Endothelial cell of umbilical vein (primary cell): ENCODE results near the gene PCNX1. TPM values are rescaled to one million over a fixed set of nuclear protein-coding genes. Genes with fewer than 3 reads are reported as not detected.

ENCODE experiments used
- BruUV-seq: library from RNA; stranded (reverse); fragments of 400-500 nt; replicated peaks from 2 replicates; lab custom pipeline; 2021; lab: Mats Ljungman, UMichigan
- CTCF ChIA-PET: fragments of 300-600, 350-600 bp; sonication (Branson Sonifier 250); formaldehyde crosslinking; loops from one replicate; lab custom pipeline; 2021; ENCODE audit warnings: antibody characterized with exemption, inconsistent platforms; lab: Charles Lee
- POLR2A ChIA-PET: fragments of 300-600, 350-600 bp; sonication (Branson Sonifier 250); formaldehyde crosslinking; loops from one replicate; lab custom pipeline; 2021; ENCODE audit warnings: antibody characterized with exemption, inconsistent platforms; lab: Charles Lee
- DNase-seq: peaks from one replicate; pipeline ENCODE4 v3.0.0-alpha.2; 2011; ENCODE audit warnings: low read depth, low spot score
- FAIRE-seq: peaks from 2 replicates; lab custom pipeline; 2011; peaks lifted over from hg19 to GRCh38; lab: Jason Lieb, UNC
- H2AFZ ChIP-seq: 2 replicates; pipeline ENCODE4 v1.6.0; 2012; ENCODE audit warnings: low read depth, low read length, control low read depth, inconsistent platforms
- H3K27ac ChIP-seq: 2 replicates; pipeline ENCODE4 v1.5.1; 2011; ENCODE audit warnings: low read depth, mild to moderate bottlenecking, control low read depth, low read length, moderate library complexity; ENCODE audit not compliant: insufficient read depth
- H3K27me3 ChIP-seq, 2 experiments: 2 replicates each; pipeline versions ENCODE4 v1.6.0 to v1.6.1; 2011; ENCODE audit warnings: low read length in 2 of 2, mixed read lengths in 1 of 2; ENCODE audit not compliant: control insufficient read depth in 2 of 2, insufficient read depth in 2 of 2
- H3K36me3 ChIP-seq, 2 experiments: 2 replicates in 1 of 2; 3 replicates in 1 of 2; pipeline ENCODE4 v1.5.1; 2011; ENCODE audit warnings: low read length in 2 of 2, mild to moderate bottlenecking in 1 of 2, moderate library complexity in 1 of 2; ENCODE audit not compliant: control insufficient read depth in 2 of 2, insufficient read depth in 2 of 2; ENCODE audit errors: extremely low read depth in 1 of 2
- H3K4me1 ChIP-seq: 3 replicates; pipeline ENCODE4 v1.5.1; 2011; ENCODE audit warnings: mild to moderate bottlenecking, low read length; ENCODE audit not compliant: control insufficient read depth, insufficient read depth; ENCODE audit errors: extremely low read depth
- H3K4me2 ChIP-seq: 2 replicates; pipeline ENCODE4 v1.6.1; 2011; ENCODE audit warnings: low read length, control low read depth, mixed read lengths; ENCODE audit not compliant: insufficient read depth
- H3K4me3 ChIP-seq, 3 experiments: fragments of 200-600 bp in 1 of 3; sonication (generic), shearing (Covaris generic) in 1 of 3; replicated peaks in 1 of 3; 2 replicates each; pipeline ENCODE4 v1.5.1; 2011 to 2016; ENCODE audit warnings: control low read depth in 3 of 3, low read length in 3 of 3, mild to moderate bottlenecking in 2 of 3, inconsistent platforms in 1 of 3, low read depth in 1 of 3, moderate library complexity in 1 of 3; ENCODE audit not compliant: insufficient read depth in 1 of 3
- H3K79me2 ChIP-seq: 2 replicates; pipeline ENCODE4 v1.6.0; 2012; ENCODE audit warnings: low read length, inconsistent platforms; ENCODE audit not compliant: control insufficient read depth, insufficient read depth
- H3K9ac ChIP-seq: replicated peaks from 2 replicates; pipeline ENCODE3; 2011; ENCODE audit warnings: low read length, control low read depth; ENCODE audit not compliant: insufficient read depth; ENCODE audit errors: extremely low read depth
- H3K9me1 ChIP-seq: replicated peaks from 3 replicates; pipeline ENCODE4 v1.6.0; 2011; ENCODE audit warnings: mild to moderate bottlenecking, low read length; ENCODE audit not compliant: control insufficient read depth, insufficient read depth; ENCODE audit errors: extremely low read depth
- H3K9me3 ChIP-seq: replicated peaks from 2 replicates; pipeline ENCODE4 v1.5.1; 2012; ENCODE audit warnings: low read length, inconsistent platforms; ENCODE audit not compliant: control insufficient read depth, insufficient read depth
- H4K20me1 ChIP-seq: replicated peaks from 2 replicates; pipeline ENCODE3; 2011; ENCODE audit warnings: mild to moderate bottlenecking, low read length; ENCODE audit not compliant: control insufficient read depth, insufficient read depth; ENCODE audit errors: extremely low read depth
- EZH2 ChIP-seq: IDR thresholded peaks from 2 replicates; pipeline ENCODE4 v1.6.1; 2012; ENCODE audit warnings: borderline replicate concordance, low read depth, mild to moderate bottlenecking, moderate library complexity, low read length, inconsistent platforms; ENCODE audit not compliant: severe bottlenecking
- FOS ChIP-seq: IDR thresholded peaks from 2 replicates; pipeline ENCODE4 v1.6.1; 2011; ENCODE audit warnings: mild to moderate bottlenecking, low read length, moderate library complexity, borderline replicate concordance; ENCODE audit not compliant: insufficient read depth
- GATA2 ChIP-seq: IDR thresholded peaks from 2 replicates; pipeline ENCODE4 v1.7.0; 2011; ENCODE audit warnings: low read depth, mild to moderate bottlenecking, moderate library complexity, mixed read lengths, low read length; ENCODE audit not compliant: insufficient read length, insufficient read depth
- JUN ChIP-seq: IDR thresholded peaks from 2 replicates; pipeline ENCODE4 v1.6.1; 2011; ENCODE audit warnings: borderline replicate concordance, low read depth; ENCODE audit not compliant: insufficient read length, insufficient read depth
- MYC ChIP-seq: IDR thresholded peaks from one replicate; pipeline ENCODE4 v1.6.1; 2011; ENCODE audit warnings: mild to moderate bottlenecking, low read depth, low read length
- POLR2A ChIP-seq: IDR thresholded peaks from 2 replicates; pipeline ENCODE4 v1.6.1; 2012; ENCODE audit warnings: low read depth, mild to moderate bottlenecking, control low read depth, low read length
- POLR2AphosphoS5 ChIP-seq: IDR thresholded peaks from 2 replicates; pipeline ENCODE4 v1.6.1; 2012; ENCODE audit warnings: low read depth, mild to moderate bottlenecking, control low read depth, low read length, moderate library complexity; ENCODE audit not compliant: insufficient read depth
- dilution Hi-C: fragments of 300-500 bp; cut with MboI; formaldehyde crosslinking; loops from one replicate; pipeline ENCODE4 v1.15.0; 2019; ENCODE audit warnings: low sequenced_read_pairs; ENCODE audit not compliant: extremely low pct_ligation_motif_present
- intact Hi-C: fragments of 100-400 bp; cut with micrococcal nuclease; formaldehyde crosslinking; loops from one replicate; pipeline ENCODE4 v1.10.0; 2022
- polyA plus RNA-seq, 4 experiments: library from polyadenylated mRNA; depleted of rRNA in 3 of 4; stranded (reverse) in 3 of 4; unstranded in 1 of 4; fragments of >200 nt; gene quantifications; 2 replicates each; pipeline versions ENCODE4 v1.2.1 to v1.2.3, GENCODE V29; 2011 to 2012; ENCODE audit warnings: missing spikeins in 1 of 4
- total RNA-seq: library from RNA; stranded (reverse); gene quantifications from 2 replicates; pipeline ENCODE4 v1.2.3, GENCODE V29; 2021
- TF ChIP-seq, protein P1 (sequence below), 2 donors: IDR thresholded peaks; 1 replicate in 1 of 2; 2 replicates in 1 of 2; pipeline ENCODE4 v1.5.1; 2011; ENCODE audit warnings: low read length in 2 of 2, mild to moderate bottlenecking in 2 of 2, moderate library complexity in 2 of 2, control low read depth in 1 of 2, inconsistent platforms in 1 of 2, low read depth in 1 of 2; ENCODE audit not compliant: insufficient read depth in 1 of 2; ENCODE audit errors: extremely low read depth in 1 of 2
- TF ChIP-seq, protein P2 (sequence below): IDR thresholded peaks from 2 replicates; pipeline ENCODE4 v1.6.1; 2011; ENCODE audit not compliant: insufficient read depth, insufficient read length

Gene PCNX1
- total and polyA plus RNA-seq, 2 donors (not counting 3 experiments of a cell fraction or from before 2014, with no cell fraction given), result 21.4 to 40.5 TPM

DNA sequence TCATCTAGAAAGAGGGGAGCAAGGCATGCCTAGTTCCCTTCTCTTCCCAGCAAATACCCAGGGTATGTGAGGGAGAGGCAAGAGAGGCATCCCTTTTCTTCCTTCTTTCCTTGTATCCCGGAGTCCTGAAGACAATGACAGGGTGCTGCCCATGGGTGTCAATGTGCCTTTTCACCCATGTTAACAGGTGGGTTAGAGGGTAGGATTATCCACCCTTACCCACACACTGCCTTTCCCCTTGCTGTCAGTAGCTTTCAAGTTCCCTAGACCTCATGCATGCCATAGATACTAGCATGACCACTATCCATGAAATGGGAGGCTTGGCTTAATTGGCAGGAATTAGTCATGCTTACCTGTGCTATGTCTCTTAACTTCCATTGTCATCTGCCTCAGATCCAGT, 36.3 kb upstream of the PCNX1 start:
- Histone ChIP-seq H3K36me3 (no peaks in the 10 kb centered on the region), H2AFZ (no peak overlapping the region), H3K9me3 (no peaks in the 10 kb centered on the region), H3K4me1 (no peaks in the 10 kb centered on the region), H3K4me3 (no peak overlapping the region), H3K9ac (no peak overlapping the region), H3K9me1 (no peaks in the 10 kb centered on the region), H3K27ac (no peak overlapping the region), H4K20me1 (no peaks in the 10 kb centered on the region), H3K27me3 (peaks cover 9 to 16% of the 10 kb centered on the region in 2 experiments), H3K4me2 (no peak overlapping the region), H3K79me2 (no peaks in the 10 kb centered on the region)
- DNase-seq (no peak), FAIRE-seq (no peak)
- CTCF ChIA-PET, result interaction anchor here (1.4 kb wide), 1 partner anchor 101 kb away, joined by 4 read pairs; no protein-coding TSS in a partner anchor
- no TSS peak for BruUV-seq
- dilution Hi-C loops (no loop called here), intact Hi-C loops (no loop called here)
- TF ChIP-seq EZH2, result no peak
- TF ChIP-seq MYC, result no peak
- TF ChIP-seq FOS, result no peak
- POLR2A ChIA-PET, result no interaction called here

DNA sequence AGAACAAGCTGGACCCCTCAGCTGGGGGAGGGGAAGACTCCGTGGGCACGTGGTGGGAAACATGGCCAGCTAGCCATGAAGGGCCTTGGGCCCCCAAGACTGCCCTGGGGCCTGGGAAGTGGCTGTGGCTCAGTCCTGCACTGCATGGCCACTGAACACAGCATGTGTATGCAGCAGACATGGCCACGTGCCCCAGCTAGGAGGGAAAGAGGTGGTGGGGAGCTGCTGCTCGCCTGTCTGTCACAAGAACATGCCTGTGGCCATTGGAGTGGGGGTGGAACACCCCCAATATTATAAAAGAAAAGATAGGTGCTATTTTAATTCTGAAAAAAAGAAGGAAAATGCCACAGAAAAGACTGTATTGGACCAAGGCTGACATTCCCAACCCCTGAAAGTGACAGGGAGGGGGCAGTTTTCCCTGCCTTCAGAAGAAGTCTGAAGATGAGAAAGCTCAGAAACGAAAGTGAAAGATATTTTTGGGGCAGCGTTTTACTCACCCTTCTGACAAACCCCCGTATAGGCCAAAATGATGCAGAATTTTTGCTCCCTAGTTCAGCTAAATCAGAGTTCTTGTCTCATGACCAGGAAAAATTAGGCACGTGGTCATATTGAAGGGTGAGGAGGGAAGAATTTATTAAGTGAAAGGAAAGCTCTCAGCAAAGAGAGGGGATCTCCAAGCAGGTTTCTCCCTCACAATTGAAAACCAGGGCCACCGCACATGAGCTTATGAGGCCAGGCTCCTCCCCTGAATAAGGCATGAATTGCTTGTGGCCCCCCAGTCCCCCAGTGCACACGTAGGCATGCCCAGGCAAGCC, 35.2 kb upstream of the PCNX1 start:
- Histone ChIP-seq H3K4me2 (no peak overlapping the region), H3K36me3 (no peaks in the 10 kb centered on the region), H3K27ac (no peak overlapping the region), H3K9ac (no peak overlapping the region), H2AFZ (no peak overlapping the region), H3K79me2 (no peaks in the 10 kb centered on the region), H4K20me1 (no peaks in the 10 kb centered on the region), H3K27me3 (peaks cover 10 to 16% of the 10 kb centered on the region in 2 experiments), H3K4me3 (no peak overlapping the region), H3K9me3 (no peaks in the 10 kb centered on the region), H3K9me1 (no peaks in the 10 kb centered on the region), H3K4me1 (no peaks in the 10 kb centered on the region)
- intact Hi-C loops, result no loop called here
- dilution Hi-C loops, result no loop called here
- FAIRE-seq, result no peak
- no TSS peak for BruUV-seq
- ChIA-PET POLR2A (no interaction called here), CTCF (interaction anchor here (1.2 to 1.4 kb wide), 3 partner anchors 55 to 100 kb away, joined by 3 to 4 read pairs (median 4); no protein-coding TSS in a partner anchor)
- TF ChIP-seq POLR2A, result no peak
- TF ChIP-seq, protein P1, sequence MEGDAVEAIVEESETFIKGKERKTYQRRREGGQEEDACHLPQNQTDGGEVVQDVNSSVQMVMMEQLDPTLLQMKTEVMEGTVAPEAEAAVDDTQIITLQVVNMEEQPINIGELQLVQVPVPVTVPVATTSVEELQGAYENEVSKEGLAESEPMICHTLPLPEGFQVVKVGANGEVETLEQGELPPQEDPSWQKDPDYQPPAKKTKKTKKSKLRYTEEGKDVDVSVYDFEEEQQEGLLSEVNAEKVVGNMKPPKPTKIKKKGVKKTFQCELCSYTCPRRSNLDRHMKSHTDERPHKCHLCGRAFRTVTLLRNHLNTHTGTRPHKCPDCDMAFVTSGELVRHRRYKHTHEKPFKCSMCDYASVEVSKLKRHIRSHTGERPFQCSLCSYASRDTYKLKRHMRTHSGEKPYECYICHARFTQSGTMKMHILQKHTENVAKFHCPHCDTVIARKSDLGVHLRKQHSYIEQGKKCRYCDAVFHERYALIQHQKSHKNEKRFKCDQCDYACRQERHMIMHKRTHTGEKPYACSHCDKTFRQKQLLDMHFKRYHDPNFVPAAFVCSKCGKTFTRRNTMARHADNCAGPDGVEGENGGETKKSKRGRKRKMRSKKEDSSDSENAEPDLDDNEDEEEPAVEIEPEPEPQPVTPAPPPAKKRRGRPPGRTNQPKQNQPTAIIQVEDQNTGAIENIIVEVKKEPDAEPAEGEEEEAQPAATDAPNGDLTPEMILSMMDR (IDR thresholded peaks at IDR 0.05; ENCODE audit: extremely low read depth in 1 of 2, insufficient read depth in 1 of 2, low read depth in 1 of 2, low read length in 2 of 2), result no peak
- TF ChIP-seq POLR2AphosphoS5, result no peak
- TF ChIP-seq JUN, result no peak
- TF ChIP-seq EZH2, result no peak
- TF ChIP-seq FOS, result no peak
- TF ChIP-seq, protein P2, sequence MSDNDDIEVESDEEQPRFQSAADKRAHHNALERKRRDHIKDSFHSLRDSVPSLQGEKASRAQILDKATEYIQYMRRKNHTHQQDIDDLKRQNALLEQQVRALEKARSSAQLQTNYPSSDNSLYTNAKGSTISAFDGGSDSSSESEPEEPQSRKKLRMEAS, result no peak
- no peak for TF ChIP-seq MYC
- TF ChIP-seq GATA2, result no peak
- no peak for DNase-seq
